ENCODE measurements around the gene PET117.
"Not testable (repeated sequence)": the region's sequence is repeated elsewhere in the genome, so short reads cannot be mapped to it uniquely, and the experiment has no call there.

Gene PET117

GRCh38 chr20:18176318-18176785 lies 38.7 kb downstream of the PET117 start:
- DNase-seq (ENCODE audit: low read depth): no peak
- no peak for TF ChIP-seq CTCF (IDR thresholded peaks at IDR 0.05; ENCODE audit: low read length, missing control alignments)
- H3K4me3 ChIP-seq (replicated peaks; ENCODE audit: low read depth, low read length): no peak overlapping the region

DNA sequence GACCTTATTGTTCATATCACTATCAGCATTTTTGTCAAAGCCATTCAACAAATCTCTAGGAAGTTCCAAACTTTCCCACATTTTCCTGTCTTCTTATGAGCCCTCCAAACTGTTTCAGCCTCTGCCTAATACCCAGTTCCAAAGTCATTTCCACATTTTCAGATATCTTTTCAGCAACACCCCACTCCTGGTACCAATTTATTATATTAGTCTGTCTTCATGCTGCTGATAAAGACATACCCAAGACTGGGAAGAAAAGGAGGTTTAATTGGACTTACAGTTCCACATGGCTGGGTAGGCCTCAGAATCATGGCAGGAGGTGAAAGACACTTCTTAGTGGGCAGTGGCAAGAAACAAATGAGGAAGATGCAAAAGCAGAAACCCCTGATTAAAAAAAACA lies 42.7 kb downstream of the PET117 start:
- H3K4me3 ChIP-seq (replicated peaks; ENCODE audit: low read depth, low read length): not testable (repeated sequence)

DNA sequence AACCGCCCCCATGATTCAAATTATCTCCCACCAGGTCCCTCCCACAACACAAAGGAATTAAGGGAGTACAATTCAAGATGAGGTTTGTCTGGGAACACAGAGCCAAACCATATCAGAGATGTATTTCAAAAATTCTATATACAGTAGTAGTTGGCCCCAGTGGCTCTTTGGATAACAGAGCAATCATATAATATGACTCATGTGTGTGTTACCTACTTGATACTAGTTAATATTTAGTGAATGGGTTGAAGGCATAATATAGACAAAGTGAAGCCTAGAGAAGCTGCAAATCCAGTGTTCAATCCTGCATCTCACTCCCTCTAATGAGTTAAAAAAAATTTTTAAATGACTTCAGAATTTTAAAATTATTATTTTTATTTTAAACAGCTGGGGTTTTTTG lies 43.2 kb downstream of the PET117 start:
- TF ChIP-seq CTCF (IDR thresholded peaks at IDR 0.05; ENCODE audit: low read length, missing control alignments): no peak
- no peak overlapping the region for H3K4me3 ChIP-seq (replicated peaks; ENCODE audit: low read depth, low read length)
- no peak for DNase-seq (ENCODE audit: low read depth)

More for the DNA sequence above, 42.7 kb downstream of the PET117 start:
- not testable (repeated sequence) for DNase-seq (ENCODE audit: low read depth)

GRCh38 chr20:18187020-18187419 lies 49.4 kb downstream of the PET117 start:
- no peak overlapping the region for H3K4me3 ChIP-seq (replicated peaks; ENCODE audit: low read depth, low read length)
- TF ChIP-seq CTCF (IDR thresholded peaks at IDR 0.05; ENCODE audit: low read length, missing control alignments): no peak
- DNase-seq (ENCODE audit: low read depth): no peak

DNA sequence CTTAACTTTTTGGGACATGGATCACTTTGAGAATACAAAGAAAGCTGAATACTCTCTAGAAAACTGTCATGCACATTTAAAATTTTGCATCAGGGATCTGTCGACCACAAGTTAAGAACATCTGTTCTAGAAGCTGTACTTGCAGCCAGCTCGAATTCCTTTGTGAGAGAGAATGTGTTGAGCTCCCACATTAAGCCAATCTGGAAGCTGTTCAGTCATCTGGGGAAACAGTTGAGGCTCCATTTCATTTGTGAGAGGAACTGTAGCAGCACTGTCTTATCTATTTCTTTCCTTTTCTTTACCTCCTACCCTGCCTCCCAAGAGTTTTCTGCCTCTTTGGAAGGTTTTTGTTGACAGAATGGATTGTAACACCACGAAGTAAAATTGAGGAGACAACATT lies 50.8 kb downstream of the PET117 start:
- no peak overlapping the region for H3K4me3 ChIP-seq (replicated peaks; ENCODE audit: low read depth, low read length)
- DNase-seq (ENCODE audit: low read depth): no peak
- TF ChIP-seq CTCF (IDR thresholded peaks at IDR 0.05; ENCODE audit: low read length, missing control alignments): no peak

- TF ChIP-seq CTCF (IDR thresholded peaks at IDR 0.05; ENCODE audit: low read length, missing control alignments): no peak
Measured at GRCh38 chr20:18190338-18191233, 52.9 kb downstream of the PET117 start.

DNA sequence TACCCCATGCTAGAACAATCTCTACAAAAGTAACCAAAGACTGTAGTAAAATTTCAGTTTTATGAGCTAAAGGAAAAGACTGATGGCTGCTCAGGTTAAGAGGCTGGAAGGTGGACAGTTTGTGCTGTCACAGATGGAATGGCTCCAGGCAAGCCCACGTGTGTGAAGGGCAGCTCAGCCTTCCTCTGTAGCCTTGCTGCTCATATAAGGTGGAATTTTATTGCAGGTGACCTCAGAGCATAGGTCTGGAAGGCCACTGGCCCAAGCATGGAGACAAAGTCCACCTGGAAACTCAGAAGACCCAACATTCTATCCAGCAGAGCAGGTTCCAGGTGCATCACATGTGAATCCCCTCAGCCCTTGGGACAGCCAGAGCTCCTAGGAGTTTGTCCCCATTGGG lies 53.6 kb downstream of the PET117 start:
- no peak for TF ChIP-seq CTCF (IDR thresholded peaks at IDR 0.05; ENCODE audit: low read length, missing control alignments)
- H3K4me3 ChIP-seq (replicated peaks; ENCODE audit: low read depth, low read length): no peak overlapping the region
- DNase-seq (ENCODE audit: low read depth): no peak

More at GRCh38 chr20:18190338-18191233, 52.9 kb downstream of the PET117 start:
- DNase-seq (ENCODE audit: low read depth): no peak
- H3K4me3 ChIP-seq (replicated peaks; ENCODE audit: low read depth, low read length): no peak overlapping the region

Measured in fibroblast of pulmonary artery (primary cell).